Right cardiac atrium (tissue), 5 donors: ENCODE results near the gene SLC39A11. TPM values are rescaled to one million over a fixed set of nuclear protein-coding genes. Genes with fewer than 3 reads are reported as not detected.

Experiments
- ATAC-seq, 2 donors: fragments of 200-7000 bp; cut with Tn5 transposase; one replicate each; pipeline versions ENCODE4 v1.8.0 to v1.9.1; 2020; ENCODE audit warnings: moderate library complexity in 2 of 2, mild to moderate bottlenecking in 1 of 2
- DNase-seq, 3 donors: peaks; one replicate each; pipeline ENCODE4 v3.0.0-alpha.2; 2020
- H3K27ac ChIP-seq: one replicate; pipeline ENCODE4 v1.5.1; 2013; ENCODE audit warnings: mild to moderate bottlenecking, low read length, control low read depth, moderate library complexity
- H3K27me3 ChIP-seq: one replicate; pipeline ENCODE4 v1.6.1; 2013; ENCODE audit not compliant: control insufficient read depth, insufficient read depth
- H3K4me1 ChIP-seq: one replicate; pipeline ENCODE4 v1.6.1; 2013; ENCODE audit warnings: low read length; ENCODE audit not compliant: control insufficient read depth, insufficient read depth
- H3K4me3 ChIP-seq: one replicate; pipeline ENCODE4 v1.5.1; 2013; ENCODE audit warnings: low read length, control low read depth
- H3K9me3 ChIP-seq: one replicate; pipeline ENCODE4 v1.6.1; 2013; ENCODE audit warnings: low read length; ENCODE audit not compliant: control insufficient read depth
- WGBS: extraction: QIAGEN DNeasy Blood & Tissue Kit; methylation state at CpG from one replicate; pipeline ENCODE4 v1.1.7; 2013; 5-methylcytosine and 5-hydroxymethylcytosine counted together
- intact Hi-C, 4 donors: fragments of 100-400 bp; cut with DNase I; formaldehyde crosslinking; loops; one replicate each; pipeline versions ENCODE4 v1.11.0 to v1.14.0; 2022 to 2023
- polyA plus RNA-seq: library from polyadenylated mRNA; stranded (reverse); fragments of 200-250 nt; gene quantifications from one replicate; pipeline ENCODE4 v1.2.3, GENCODE V29; 2013
- total RNA-seq, 4 donors: library from RNA; stranded (reverse); fragmentation: NEBNext Ultra II Directional; extraction: Animal tissue kit (Norgen Biotek cat#: 25700); gene quantifications; one replicate each; pipeline ENCODE4 v1.2.1, GENCODE V29; 2021
- donor health status: healthy with polysubstance abuse.
- donor health status: DM: no; HTN: yes; CAD: no.
- donor health status: DM: no; HTN: no; CAD: no.
- donor health status: DM: no; HTN: yes; CAD: no; lungs with severe emphysema.
- donor health status: DM: yes; HTN: yes; CAD: no.

Gene SLC39A11
- total and polyA plus RNA-seq, 5 donors: 3.2 to 12.6 (median 9.9) TPM

DNA sequence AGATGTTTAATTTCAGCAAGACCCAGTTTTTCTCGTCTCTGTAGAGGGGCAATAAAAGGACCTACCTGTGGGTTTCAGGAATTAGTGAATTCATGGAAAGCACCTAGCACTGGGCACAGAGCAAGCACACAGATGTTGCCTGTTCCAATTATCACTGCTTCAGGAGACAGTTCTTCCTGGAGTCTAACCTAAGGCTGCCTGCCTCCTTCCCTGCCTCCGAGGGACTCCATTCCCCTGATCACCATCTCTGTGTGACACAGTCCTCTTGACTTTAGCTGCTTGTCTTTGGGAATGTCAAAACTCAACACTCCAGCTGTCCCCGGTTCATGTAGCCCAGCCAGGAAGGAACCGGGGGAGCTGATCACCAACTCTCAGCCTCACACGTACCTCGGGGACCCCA, 474.9 kb downstream of the SLC39A11 start:
- Histone ChIP-seq H3K4me3 (no peak overlapping the region), H3K9me3 (no peaks in the 10 kb centered on the region), H3K27me3 (no peaks in the 10 kb centered on the region), H3K27ac (no peak overlapping the region), H3K4me1 (no peaks in the 10 kb centered on the region)
- ATAC-seq: no peak
- intact Hi-C loops: no loop called here
- no peak for DNase-seq
- WGBS: 29% methylated on average over 6 of the region's 6 CpGs

- no peak for ATAC-seq
- H3K27ac ChIP-seq: no peak overlapping the region
- WGBS: 61% methylated on average over 4 of the region's 4 CpGs
Observed at GRCh38 chr17:72616447-72616846, 476.0 kb downstream of the SLC39A11 start.

DNA sequence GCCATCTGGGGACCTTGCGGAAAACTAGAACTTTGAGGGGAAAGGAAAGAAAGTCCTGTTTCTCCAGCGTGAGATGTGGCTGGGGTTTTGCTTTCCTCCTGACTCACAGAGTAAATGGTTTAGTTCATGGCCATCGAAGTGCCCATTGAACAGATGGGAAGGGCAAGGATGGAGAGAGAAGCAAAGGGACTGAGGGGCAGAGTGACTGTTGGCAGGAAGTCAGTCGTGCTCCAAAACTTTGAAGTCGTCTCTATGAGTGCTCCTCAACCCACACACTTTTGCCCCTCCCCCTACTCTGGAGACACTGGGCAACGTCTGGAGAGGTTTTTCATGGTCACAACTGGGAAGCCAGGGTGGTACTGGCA, 476.9 kb downstream of the SLC39A11 start:
- DNase-seq: no peak
- no peak for ATAC-seq
- Histone ChIP-seq H3K4me3 (no peak overlapping the region), H3K4me1 (no peaks in the 10 kb centered on the region), H3K9me3 (no peaks in the 10 kb centered on the region), H3K27me3 (no peaks in the 10 kb centered on the region), H3K27ac (no peak overlapping the region)
- intact Hi-C loops: no loop called here
- 46% methylated on average over 6 of the region's 6 CpGs for WGBS

More at GRCh38 chr17:72616447-72616846, 476.0 kb downstream of the SLC39A11 start:
- DNase-seq: no peak
- Histone ChIP-seq H3K9me3 (no peaks in the 10 kb centered on the region), H3K27me3 (no peaks in the 10 kb centered on the region), H3K4me3 (no peak overlapping the region), H3K4me1 (no peaks in the 10 kb centered on the region)
- intact Hi-C loops: no loop called here

GRCh38 chr17:72614871-72615626, 477.4 kb downstream of the SLC39A11 start:
- DNase-seq (peak in 2 of 3 donors; percentile 51 to 59), ATAC-seq (peak; percentile 59 to 70)
- Histone ChIP-seq H3K27me3 (no peaks in the 10 kb centered on the region), H3K9me3 (no peaks in the 10 kb centered on the region), H3K4me3 (no peak overlapping the region), H3K4me1 (no peaks in the 10 kb centered on the region), H3K27ac (no peak overlapping the region)
- intact Hi-C loops: no loop called here
- WGBS: 19% methylated on average over 20 of the region's 20 CpGs

DNA sequence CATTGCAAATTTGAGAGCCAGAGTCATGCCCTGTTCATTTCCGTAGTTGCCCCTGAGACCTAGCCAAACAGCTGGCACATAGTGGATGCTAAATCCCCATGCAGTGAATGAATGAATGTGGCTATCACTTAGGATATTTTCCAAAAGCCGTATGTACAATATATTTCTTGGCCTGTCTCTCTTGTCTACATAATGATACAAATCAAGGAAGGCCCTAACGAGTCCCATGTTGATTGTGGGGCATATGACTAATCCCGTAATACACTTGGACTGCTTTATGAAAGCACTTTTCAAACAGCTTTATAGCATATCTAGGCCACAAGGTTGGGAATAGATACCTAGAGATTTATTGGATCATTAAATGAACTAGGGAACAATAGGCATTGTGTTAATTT, 478.0 kb downstream of the SLC39A11 start:
- H3K27me3 ChIP-seq: no peaks in the 10 kb centered on the region
- ATAC-seq: no peak
- no peak for DNase-seq
- no peaks in the 10 kb centered on the region for H3K9me3 ChIP-seq
- no peak overlapping the region for H3K27ac ChIP-seq
- H3K4me3 ChIP-seq: no peak overlapping the region
- H3K4me1 ChIP-seq: no peaks in the 10 kb centered on the region
- WGBS: 60% methylated on average over 4 of the region's 4 CpGs
- intact Hi-C loops: no loop called here

GRCh38 chr17:72613806-72614292, 478.6 kb downstream of the SLC39A11 start:
- Histone ChIP-seq H3K9me3 (no peaks in the 10 kb centered on the region), H3K27ac (no peak overlapping the region), H3K27me3 (no peaks in the 10 kb centered on the region), H3K4me3 (no peak overlapping the region), H3K4me1 (no peaks in the 10 kb centered on the region)
- DNase-seq: no peak
- ATAC-seq: no peak
- WGBS: 57% methylated on average over 3 of the region's 3 CpGs
- intact Hi-C loops: no loop called here

DNA sequence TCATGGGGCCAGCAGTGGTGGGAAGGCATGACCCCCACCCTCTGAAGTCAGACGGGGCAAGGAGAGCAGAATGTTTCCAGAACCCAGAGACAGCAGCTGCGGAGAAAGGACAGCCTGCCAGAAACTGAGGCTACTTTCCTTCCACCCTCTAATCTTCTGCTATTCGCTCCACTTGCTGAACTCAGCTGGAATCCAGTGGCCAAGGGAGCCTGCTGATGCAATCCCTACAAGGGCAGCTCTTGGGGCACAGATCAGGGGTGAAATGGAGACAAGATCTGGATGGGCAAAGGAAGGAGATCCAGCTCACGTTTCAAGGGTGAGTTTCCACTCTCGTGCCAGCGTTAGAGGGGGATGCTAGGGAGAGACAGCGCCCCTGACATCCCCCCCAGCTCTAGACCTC, 479.1 kb downstream of the SLC39A11 start:
- Histone ChIP-seq H3K9me3 (no peaks in the 10 kb centered on the region), H3K27ac (no peak overlapping the region), H3K4me3 (no peak overlapping the region), H3K4me1 (no peaks in the 10 kb centered on the region), H3K27me3 (no peaks in the 10 kb centered on the region)
- 52% methylated on average over 7 of the region's 7 CpGs for WGBS
- ATAC-seq (no peak), DNase-seq (no peak)
- intact Hi-C loops: no loop called here

DNA sequence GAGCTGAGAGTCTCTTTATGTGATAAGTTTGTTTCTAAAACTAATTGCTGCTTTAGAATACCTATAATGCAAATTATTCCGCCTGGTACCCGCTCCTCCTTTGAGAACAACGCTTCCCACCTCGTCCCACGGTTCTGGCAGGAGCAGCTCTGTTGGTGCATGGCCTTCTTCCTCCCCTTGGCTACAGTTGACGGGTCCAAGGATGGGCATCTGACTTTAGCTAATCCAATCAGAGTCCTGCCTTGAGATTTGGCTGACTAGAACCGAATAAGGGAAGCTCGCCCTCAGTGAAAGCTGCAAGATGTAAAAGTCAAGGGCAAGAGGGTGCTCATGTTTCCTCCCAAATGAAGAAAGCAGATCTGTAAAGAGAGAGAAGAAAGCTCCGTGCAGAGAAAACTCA, 481.3 kb downstream of the SLC39A11 start:
- Histone ChIP-seq H3K27me3 (no peaks in the 10 kb centered on the region), H3K27ac (no peak overlapping the region), H3K4me1 (no peaks in the 10 kb centered on the region), H3K4me3 (no peak overlapping the region), H3K9me3 (no peaks in the 10 kb centered on the region)
- ATAC-seq: no peak
- WGBS: 68% methylated on average over 9 of the region's 9 CpGs
- no peak for DNase-seq
- intact Hi-C loops: no loop called here

DNA sequence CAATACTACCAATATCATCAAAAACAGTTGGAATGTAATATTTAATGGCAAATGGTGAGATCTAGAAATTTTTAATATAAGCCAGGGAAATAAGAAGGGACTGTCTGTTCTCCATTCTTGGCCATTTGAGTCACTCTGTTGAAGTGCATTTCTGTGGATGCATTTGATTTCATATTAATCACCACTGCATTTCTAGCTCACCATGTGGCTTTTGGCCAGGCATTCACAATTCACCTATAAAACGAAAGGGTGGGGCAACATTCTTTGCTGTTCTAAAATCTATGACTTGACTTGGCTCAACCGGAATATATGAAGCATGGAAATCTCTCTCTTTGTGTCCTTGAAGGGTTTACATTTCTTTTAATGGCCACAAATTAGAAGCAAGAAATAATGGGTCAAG, 483.0 kb downstream of the SLC39A11 start:
- Histone ChIP-seq H3K9me3 (no peaks in the 10 kb centered on the region), H3K27ac (no peak overlapping the region), H3K27me3 (no peaks in the 10 kb centered on the region), H3K4me1 (no peaks in the 10 kb centered on the region), H3K4me3 (no peak overlapping the region)
- WGBS: 81% methylated on average over 2 of the region's 2 CpGs
- ATAC-seq (no peak), DNase-seq (no peak)
- intact Hi-C loops: no loop called here

DNA sequence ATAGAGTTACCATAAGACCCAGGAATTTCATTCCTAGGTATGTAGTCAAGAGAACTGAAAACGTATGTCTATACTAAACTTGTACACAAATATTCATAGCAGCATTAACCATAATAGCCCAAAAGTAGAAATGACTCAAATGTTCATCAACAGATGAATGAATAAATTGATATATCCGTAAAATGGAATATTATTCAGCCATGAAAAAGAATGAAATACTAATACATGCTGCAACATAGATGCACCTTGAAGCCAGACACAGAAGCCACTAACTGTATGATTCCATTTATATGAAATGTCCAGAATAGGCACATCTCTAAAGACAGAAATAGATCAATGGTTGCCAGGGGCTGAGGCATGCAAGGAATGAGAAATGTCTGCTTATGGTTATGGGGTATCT, 484.1 kb downstream of the SLC39A11 start:
- H3K4me1 ChIP-seq: no peaks in the 10 kb centered on the region
- intact Hi-C loops: no loop called here
- no peak overlapping the region for H3K4me3 ChIP-seq

DNA sequence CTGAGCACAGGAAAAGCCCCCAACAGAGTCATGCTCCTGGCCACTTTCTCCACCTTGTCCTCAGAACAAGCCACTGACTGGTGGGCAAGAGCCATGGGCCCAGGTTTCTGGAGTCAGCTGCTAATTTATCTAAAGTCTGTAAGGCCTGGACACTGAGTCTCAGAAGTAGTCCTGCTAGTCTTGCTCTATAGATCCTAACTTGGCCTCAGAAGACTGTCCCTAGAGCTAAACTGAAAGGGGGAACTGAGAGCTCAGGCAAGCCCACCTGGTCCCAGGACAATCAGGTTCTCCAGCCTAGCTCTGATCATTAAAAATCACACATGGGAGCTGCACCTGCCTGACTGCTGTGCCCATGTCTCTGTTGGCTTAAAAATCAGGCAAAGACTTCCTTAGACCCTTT, 485.8 kb downstream of the SLC39A11 start:
- Histone ChIP-seq H3K27ac (no peak overlapping the region), H3K4me3 (no peak overlapping the region), H3K27me3 (no peaks in the 10 kb centered on the region), H3K9me3 (no peaks in the 10 kb centered on the region), H3K4me1 (no peaks in the 10 kb centered on the region)
- no peak for DNase-seq
- intact Hi-C loops: no loop called here
- ATAC-seq: no peak

More for the DNA sequence above, 484.1 kb downstream of the SLC39A11 start:
- no peak for DNase-seq
- no peak for ATAC-seq
- H3K27me3 ChIP-seq: no peaks in the 10 kb centered on the region
- no peaks in the 10 kb centered on the region for H3K9me3 ChIP-seq
- no peak overlapping the region for H3K27ac ChIP-seq
- WGBS: 85% methylated on average over 2 of the region's 2 CpGs

DNA sequence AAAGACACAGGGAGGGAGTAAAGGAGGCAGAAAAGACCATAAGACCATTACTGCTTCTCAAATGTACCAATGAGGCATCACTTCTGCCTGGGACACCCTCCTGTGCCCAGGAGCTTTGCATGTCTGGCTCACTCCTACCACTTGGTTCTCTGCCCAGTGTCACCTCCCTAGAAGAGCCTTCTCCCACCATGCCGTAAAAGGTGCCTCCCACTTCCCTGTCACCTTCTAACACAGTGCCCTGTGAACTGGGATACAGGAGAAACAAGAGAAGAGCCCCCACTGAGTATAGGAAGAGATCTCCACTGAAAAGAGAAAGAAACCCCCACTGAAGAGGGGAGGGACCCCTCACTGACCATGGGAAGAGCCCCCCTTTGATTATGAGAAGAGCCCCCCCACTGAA, 486.9 kb downstream of the SLC39A11 start:
- WGBS: 55% methylated on average over 1 of the region's 1 CpG
- Histone ChIP-seq H3K9me3 (no peaks in the 10 kb centered on the region), H3K27ac (no peak overlapping the region), H3K27me3 (no peaks in the 10 kb centered on the region), H3K4me1 (no peaks in the 10 kb centered on the region), H3K4me3 (no peak overlapping the region)
- ATAC-seq (no peak), DNase-seq (no peak)
- intact Hi-C loops: no loop called here
